GM18873 (cell line): ENCODE results near the gene FMNL2.
A peak's percentile ranks its signal among the peaks of the same experiment; 100 is the strongest.

Experiments
- ATAC-seq: cut with Tn5 transposase; IDR thresholded peaks from one replicate; pipeline ENCODE4 v1.9.1; 2021; ENCODE audit warnings: mild to moderate bottlenecking, moderate library complexity, moderate number of reproducible peaks; ENCODE audit not compliant: unreplicated experiment, low FRiP score

FMNL2 gene

DNA sequence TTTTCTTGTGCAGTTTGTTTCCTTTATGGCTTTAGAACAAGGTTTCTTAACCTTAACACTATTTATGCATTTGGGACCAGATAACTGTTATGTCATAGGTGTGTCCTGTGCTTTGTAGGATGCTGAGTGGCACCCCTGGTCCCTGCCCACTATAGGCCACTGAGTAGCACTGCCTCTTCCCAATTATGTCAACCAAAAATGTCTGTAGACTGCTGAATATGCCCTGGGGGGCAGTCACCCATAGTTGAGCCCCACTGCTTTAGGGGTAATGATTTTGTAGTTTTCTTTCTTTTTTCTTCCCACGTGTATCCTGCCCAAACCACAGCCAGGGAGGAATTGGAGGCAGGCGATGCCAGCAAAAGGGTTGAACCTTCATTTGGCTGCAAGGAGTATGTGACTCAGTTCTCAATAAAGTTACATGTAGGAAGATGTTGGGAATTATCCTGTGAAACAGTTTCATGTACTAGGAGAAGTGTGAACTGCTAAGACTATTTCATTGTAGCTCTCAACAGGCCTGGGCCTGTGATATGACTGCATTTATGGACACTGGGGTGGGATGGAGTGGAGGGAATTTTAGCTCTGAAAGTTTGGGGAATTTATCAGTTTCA, 65.7 kb downstream of the FMNL2 start:
- ATAC-seq, result no peak

DNA sequence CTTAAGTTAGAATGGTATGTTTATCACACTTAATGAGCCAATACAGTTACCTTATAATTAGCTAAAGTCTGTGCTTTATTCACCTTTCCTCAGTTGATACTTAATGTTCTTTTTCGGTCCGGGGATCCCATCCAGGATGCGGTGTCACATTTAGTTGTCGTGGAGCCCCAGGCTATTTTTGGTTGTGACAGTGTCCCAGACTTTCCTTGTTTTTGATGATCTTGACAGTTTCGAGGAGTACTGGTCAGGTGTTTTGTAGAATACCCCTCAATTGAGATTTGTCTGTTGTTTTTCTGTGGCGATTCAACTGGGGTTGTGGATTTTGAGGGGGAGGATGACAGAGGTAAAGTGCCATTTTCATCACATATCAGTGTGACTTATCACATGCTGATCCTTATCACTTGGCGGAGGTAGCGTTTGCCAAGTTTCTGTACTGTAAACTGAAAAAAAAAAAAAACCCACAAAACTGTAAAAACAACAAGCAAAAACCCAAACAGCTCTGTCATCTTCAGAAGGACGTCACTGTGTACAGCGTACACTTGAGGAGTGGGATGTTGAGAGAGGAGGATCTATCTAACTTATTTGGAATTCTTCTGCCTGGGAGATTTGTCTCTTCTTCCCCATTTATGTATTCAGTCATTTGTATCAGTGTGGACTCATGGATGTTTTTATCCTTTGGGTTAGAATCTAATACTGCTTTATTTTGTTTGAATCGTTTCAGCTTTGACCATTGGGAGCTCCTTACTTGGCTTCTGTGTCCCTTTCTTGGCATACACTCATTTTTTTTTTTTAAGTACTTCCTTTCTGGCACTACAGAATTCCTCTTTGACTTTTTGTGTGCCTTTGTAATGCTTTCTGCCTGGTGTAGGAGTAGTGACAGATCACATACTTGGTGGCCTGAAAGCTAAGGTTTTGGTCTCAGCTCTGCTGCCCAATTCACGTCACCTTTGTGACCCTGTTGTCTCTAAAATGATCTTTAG, 68.1 kb downstream of the FMNL2 start:
- ATAC-seq, result no peak

DNA sequence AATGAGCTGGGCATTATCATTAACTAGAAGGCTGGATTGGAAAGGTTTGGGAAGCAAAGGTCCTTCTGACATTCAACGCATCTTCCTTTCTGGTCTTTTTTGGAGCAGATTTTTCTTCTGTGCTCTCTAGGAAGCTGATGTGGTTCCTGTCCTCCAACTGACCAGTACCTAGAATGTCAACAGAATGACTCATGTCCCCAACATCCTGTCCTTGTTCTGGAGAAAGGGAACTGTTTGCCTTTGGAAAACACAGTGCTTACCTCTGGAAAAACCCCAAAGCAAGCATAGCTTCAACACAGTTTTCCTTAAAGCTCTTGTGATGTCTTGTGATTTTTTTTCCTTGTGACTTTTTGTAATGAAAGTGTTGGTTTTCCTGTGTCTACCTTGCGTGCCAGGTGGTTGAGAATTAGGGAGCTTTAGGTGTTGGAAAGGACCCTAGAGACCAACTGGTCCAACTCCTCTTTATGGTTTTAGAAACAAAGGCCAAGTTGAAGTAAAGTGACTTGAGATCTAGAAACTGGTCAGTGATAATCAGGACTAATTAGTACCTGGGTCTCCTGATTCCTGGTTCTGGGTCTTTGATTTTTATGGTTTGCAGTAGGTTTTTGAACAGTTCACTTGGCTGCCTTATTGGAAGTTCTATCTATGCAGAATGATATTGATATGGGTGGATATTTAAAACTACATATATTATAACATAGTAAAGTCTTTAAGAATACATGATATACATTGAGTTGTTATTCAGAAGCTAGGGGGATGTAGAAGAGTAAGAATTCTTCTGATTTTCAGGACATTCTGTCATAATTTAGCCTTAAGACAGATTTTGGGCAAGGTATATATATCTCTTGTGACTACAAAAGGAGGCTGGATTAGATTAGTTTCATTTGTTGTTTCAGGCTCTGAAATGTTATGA, 70.5 kb downstream of the FMNL2 start:
- ATAC-seq, result peak; percentile 4

DNA sequence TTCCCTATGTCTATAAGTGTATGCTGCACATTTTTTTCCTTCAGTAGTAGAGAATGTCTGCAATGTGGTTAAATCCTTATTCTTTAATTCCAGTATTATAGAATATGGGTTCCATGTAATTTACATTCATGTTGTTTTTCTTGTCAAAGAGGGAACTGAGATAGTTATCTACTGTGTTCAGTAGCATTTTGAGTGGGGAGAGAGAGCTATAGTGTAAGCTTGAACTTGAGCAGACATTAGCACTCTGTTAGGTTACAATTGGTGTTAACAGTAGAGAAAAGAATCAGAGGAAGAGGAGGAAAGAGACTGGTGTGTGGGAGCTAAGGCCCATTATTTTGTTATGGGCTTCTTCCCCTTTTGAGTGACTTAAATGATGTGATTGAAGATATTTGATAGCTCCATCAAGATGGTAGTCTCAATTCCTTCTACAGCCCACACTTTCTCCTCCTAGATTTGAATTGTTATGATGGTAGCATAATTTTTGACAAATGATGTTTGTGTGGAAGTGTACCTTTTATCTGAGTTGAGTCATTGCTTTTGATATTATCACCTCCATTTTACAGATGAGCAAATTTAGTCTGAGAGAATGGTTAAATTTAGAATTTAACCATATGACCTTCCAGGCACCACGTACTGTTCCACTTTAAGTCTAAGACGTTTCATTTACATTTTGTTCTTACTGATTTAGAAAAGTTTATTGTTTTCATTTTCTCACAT, 71.3 kb downstream of the FMNL2 start:
- ATAC-seq, result peak; percentile 39

DNA sequence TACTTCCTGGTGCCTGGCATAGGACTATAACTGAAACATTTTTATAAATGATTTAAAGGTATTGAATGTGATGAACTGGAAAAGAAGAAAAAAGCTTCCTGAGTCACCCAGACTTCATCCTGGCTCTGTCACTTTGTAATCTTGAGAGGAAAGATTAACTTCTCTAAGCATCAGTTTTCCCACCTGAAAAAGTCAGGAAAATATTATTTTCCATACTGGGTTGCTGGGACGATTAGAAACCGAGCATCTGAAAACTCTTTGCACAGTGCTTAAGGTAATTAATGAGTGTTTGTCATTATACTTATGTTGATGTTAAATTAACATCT, 71.8 kb downstream of the FMNL2 start:
- no peak for ATAC-seq

DNA sequence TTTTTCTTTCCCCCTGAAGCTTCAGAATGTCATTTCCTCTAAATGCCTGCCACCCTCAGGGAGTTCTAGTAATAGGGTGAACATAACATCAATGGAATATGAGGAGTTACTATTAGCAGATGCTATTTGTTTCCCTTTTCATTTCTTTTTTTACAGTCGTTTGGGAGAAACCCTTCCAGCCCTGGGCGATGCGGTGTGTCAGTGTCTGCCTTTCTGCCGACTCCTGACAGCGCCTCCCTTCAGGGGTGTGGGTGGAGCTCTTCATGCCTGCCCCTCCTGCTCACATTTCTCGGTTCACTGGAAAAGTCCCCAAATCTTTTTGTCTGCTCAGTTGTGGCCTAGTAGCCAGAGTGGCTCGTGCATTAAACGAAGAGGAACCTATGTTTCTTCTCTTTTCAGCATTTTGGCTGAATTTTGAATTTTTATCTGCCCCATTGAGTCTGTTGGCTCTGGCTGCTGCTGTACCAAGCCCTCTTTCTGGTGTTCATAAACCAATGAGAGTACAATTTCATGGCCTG, 72.3 kb downstream of the FMNL2 start:
- ATAC-seq, result peak; percentile 90

DNA sequence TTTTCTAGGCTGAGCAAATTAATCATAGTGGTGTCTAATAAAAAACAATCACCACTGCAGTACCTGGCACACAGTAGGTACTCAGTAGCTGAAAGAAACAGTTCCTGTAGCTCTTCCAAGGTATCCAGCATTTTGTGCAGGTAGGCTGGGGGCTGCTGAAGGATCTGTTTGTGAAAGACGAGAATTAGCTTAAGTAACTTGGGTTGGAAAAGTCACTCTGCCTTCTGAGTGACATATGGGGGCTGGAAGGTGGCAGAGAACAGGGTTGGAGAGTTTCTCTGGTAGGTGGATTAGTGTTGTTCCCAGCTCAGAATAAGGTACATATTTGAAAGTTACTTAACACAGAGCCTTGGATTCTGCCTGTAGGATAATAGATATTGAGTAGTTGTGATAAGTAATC, 72.8 kb downstream of the FMNL2 start:
- ATAC-seq, result no peak

- no peak for ATAC-seq
These were observed 73.3 kb downstream of the FMNL2 start for GRCh38 chr2:152408254-152408653.

GRCh38 chr2:152409386-152410164, 74.6 kb downstream of the FMNL2 start:
- ATAC-seq, result no peak

DNA sequence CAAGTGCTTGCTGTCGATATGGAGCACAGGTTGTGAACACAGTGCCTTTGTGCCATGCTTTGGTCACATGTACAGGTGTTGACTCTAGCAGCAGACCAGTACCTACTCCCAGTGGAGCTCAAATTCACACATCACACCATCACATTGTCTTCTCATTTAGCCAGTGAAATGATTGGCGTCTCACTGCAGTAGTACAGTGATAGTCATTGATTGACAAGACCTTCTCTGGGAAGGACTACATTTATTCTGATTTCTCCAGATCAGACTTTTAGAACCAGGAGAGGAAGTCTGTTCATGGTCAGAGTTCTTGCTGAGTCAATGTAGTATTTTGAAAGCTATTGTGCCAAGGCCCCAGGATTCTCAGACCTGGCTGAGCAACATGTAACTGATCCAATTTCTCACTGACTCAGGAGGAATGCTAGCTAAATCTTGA, 75.2 kb downstream of the FMNL2 start:
- no peak for ATAC-seq

GRCh38 chr2:152411154-152411553, 76.2 kb downstream of the FMNL2 start:
- ATAC-seq, result no peak

- no peak for ATAC-seq
These were observed 78.5 kb downstream of the FMNL2 start for GRCh38 chr2:152413228-152414030.

- ATAC-seq, result no peak
These were observed 80.3 kb downstream of the FMNL2 start for GRCh38 chr2:152415231-152415642.

- ATAC-seq, result no peak
These were observed 80.8 kb downstream of the FMNL2 start for GRCh38 chr2:152415796-152416195.

DNA sequence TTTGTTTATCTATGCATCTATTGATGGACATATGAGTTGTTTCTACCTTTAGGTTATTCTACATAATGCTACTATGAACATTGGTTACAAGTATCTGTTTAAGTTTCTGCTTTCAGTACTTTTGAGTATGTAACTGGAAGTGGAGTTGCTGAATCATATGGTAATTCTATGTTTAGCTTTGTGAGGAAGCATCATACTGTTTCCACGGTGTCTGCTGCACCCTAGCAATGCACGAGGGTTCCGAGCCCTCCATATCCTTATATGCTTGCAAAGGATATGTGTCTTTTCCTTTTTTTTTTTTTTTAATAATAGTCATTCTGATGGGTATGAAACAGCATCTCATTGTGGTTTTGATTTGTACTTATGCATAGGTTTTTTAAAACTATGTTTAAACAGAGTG, 83.7 kb downstream of the FMNL2 start:
- ATAC-seq, result no peak

GRCh38 chr2:152419944-152420343, 85.0 kb downstream of the FMNL2 start:
- no peak for ATAC-seq

GRCh38 chr2:152420363-152420762, 85.4 kb downstream of the FMNL2 start:
- ATAC-seq, result no peak

DNA sequence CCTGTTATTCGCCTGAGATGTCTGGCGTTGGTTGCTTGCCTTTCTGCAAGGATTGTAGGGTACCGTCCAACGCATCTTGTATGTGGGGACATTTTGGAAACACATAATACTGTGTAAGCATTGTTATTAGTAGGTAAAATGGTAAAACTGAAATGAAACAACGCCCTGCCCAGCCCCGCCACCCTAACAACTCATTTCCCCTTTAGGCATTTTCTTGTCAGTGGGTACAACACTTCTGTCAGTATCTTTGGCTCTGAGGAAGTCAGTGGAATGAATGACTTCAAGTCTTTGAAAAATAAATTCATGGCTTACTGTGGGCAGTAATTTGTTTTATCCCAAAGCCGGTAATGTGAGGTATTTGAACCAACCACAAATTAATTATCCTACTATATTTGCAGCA, 86.0 kb downstream of the FMNL2 start:
- ATAC-seq, result no peak
